ENCODE data around the gene THY1.

DNA sequence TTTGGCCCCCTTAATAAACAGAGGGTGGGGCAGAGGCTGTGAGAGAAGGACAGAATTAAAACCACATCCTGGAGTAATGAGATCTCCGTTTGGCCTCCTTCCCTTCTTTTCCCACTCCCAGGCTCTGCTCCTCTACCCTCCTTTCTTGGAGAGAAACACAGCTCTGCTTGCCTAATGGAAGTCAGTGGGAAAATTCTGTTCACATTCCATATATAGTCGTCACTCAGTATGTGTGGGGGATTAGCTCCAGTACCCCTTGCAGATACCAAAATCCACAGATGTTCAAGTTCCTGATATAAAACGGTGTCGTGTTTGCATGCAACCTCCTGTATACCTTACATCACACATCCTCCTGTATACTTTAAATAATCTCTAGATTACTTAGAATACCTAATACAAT is 37.6 kb upstream of the THY1 start:
- no peak for TF ChIP-seq SIN3A (IDR thresholded peaks at IDR 0.05; ENCODE audit: low read depth)
- TF ChIP-seq, protein P1, sequence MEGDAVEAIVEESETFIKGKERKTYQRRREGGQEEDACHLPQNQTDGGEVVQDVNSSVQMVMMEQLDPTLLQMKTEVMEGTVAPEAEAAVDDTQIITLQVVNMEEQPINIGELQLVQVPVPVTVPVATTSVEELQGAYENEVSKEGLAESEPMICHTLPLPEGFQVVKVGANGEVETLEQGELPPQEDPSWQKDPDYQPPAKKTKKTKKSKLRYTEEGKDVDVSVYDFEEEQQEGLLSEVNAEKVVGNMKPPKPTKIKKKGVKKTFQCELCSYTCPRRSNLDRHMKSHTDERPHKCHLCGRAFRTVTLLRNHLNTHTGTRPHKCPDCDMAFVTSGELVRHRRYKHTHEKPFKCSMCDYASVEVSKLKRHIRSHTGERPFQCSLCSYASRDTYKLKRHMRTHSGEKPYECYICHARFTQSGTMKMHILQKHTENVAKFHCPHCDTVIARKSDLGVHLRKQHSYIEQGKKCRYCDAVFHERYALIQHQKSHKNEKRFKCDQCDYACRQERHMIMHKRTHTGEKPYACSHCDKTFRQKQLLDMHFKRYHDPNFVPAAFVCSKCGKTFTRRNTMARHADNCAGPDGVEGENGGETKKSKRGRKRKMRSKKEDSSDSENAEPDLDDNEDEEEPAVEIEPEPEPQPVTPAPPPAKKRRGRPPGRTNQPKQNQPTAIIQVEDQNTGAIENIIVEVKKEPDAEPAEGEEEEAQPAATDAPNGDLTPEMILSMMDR (IDR thresholded peaks at IDR 0.05 in 2 of 3, conservative IDR thresholded peaks at IDR 0.05 in 1 of 3; ENCODE audit: borderline replicate concordance in 1 of 3, insufficient read depth in 1 of 3, low read depth in 2 of 3, low read length in 2 of 3): no peak
- TF ChIP-seq EZH2 (IDR thresholded peaks at IDR 0.05): no peak
- no peak for TF ChIP-seq ZFX (IDR thresholded peaks at IDR 0.05)
- TF ChIP-seq, protein P2, sequence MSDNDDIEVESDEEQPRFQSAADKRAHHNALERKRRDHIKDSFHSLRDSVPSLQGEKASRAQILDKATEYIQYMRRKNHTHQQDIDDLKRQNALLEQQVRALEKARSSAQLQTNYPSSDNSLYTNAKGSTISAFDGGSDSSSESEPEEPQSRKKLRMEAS (IDR thresholded peaks at IDR 0.05): no peak
- no peak for TF ChIP-seq POLR2A (IDR thresholded peaks at IDR 0.05; ENCODE audit: borderline replicate concordance, extremely low read depth, insufficient read depth, insufficient read length)
- no peak for TF ChIP-seq POLR2AphosphoS5 (IDR thresholded peaks at IDR 0.05; ENCODE audit: low read depth, low read length)
- TF ChIP-seq, protein P3, sequence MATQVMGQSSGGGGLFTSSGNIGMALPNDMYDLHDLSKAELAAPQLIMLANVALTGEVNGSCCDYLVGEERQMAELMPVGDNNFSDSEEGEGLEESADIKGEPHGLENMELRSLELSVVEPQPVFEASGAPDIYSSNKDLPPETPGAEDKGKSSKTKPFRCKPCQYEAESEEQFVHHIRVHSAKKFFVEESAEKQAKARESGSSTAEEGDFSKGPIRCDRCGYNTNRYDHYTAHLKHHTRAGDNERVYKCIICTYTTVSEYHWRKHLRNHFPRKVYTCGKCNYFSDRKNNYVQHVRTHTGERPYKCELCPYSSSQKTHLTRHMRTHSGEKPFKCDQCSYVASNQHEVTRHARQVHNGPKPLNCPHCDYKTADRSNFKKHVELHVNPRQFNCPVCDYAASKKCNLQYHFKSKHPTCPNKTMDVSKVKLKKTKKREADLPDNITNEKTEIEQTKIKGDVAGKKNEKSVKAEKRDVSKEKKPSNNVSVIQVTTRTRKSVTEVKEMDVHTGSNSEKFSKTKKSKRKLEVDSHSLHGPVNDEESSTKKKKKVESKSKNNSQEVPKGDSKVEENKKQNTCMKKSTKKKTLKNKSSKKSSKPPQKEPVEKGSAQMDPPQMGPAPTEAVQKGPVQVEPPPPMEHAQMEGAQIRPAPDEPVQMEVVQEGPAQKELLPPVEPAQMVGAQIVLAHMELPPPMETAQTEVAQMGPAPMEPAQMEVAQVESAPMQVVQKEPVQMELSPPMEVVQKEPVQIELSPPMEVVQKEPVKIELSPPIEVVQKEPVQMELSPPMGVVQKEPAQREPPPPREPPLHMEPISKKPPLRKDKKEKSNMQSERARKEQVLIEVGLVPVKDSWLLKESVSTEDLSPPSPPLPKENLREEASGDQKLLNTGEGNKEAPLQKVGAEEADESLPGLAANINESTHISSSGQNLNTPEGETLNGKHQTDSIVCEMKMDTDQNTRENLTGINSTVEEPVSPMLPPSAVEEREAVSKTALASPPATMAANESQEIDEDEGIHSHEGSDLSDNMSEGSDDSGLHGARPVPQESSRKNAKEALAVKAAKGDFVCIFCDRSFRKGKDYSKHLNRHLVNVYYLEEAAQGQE (IDR thresholded peaks at IDR 0.05; ENCODE audit: low read depth): no peak
- no peak for TF ChIP-seq CEBPB (IDR thresholded peaks at IDR 0.05; ENCODE audit: low read depth)
- TF ChIP-seq ZBTB33 (IDR thresholded peaks at IDR 0.05; ENCODE audit: extremely low read depth, insufficient replicate concordance, low read length): no peak
- TF ChIP-seq EZH2phosphoT487 (IDR thresholded peaks at IDR 0.05; ENCODE audit: borderline replicate concordance): no peak
